H9 (cell line): Measurements from ENCODE around the gene FCHSD2. TPM values are rescaled to one million over a fixed set of nuclear protein-coding genes. Genes with fewer than 3 reads are reported as not detected.

Experiments
- DNase-seq: peaks from one replicate; pipeline ENCODE4 v3.0.0-alpha.2; 2017
- H2AFZ ChIP-seq: one replicate; pipeline ENCODE4 v1.6.1; 2013; ENCODE audit warnings: mild to moderate bottlenecking, low read length, control low read depth, moderate library complexity
- H2AK5ac ChIP-seq: 2 replicates; pipeline ENCODE4 v1.6.1; 2013; ENCODE audit warnings: low read length, control low read depth, mixed read lengths; ENCODE audit not compliant: insufficient read length
- H2BK120ac ChIP-seq: one replicate; pipeline ENCODE4 v1.6.1; 2013; ENCODE audit warnings: low read depth, mild to moderate bottlenecking, low read length, control low read depth, inconsistent platforms; ENCODE audit not compliant: poor library complexity, severe bottlenecking
- H2BK12ac ChIP-seq: 2 replicates; pipeline ENCODE4 v1.6.1; 2013; ENCODE audit warnings: low read length, control low read depth, mixed read lengths, low read depth; ENCODE audit not compliant: insufficient read length
- H2BK15ac ChIP-seq: 2 replicates; pipeline ENCODE4 v1.6.1; 2013; ENCODE audit warnings: low read depth, low read length, control low read depth
- H2BK20ac ChIP-seq: one replicate; pipeline ENCODE4 v1.6.1; 2013; ENCODE audit warnings: low read depth, mild to moderate bottlenecking, low read length, control low read depth, inconsistent platforms; ENCODE audit not compliant: poor library complexity, severe bottlenecking
- H2BK5ac ChIP-seq: 2 replicates; pipeline ENCODE4 v1.6.1; 2013; ENCODE audit warnings: low read length, control low read depth, mixed read lengths; ENCODE audit not compliant: insufficient read length
- H3K14ac ChIP-seq: 2 replicates; pipeline ENCODE4 v1.6.1; 2013; ENCODE audit warnings: low read length, control low read depth; ENCODE audit not compliant: insufficient read depth
- H3K18ac ChIP-seq: 2 replicates; pipeline ENCODE4 v1.6.1; 2013; ENCODE audit warnings: low read depth, mild to moderate bottlenecking, mixed read lengths, low read length, control low read depth; ENCODE audit not compliant: insufficient read length
- H3K23ac ChIP-seq: 2 replicates; pipeline ENCODE4 v1.6.1; 2013; ENCODE audit warnings: low read length, control low read depth, mixed read lengths, low read depth; ENCODE audit not compliant: insufficient read length
- H3K23me2 ChIP-seq: 2 replicates; pipeline ENCODE4 v1.6.1; 2013; ENCODE audit warnings: low read depth, mild to moderate bottlenecking, mixed read lengths, low read length, control low read depth; ENCODE audit not compliant: insufficient read length, poor library complexity, severe bottlenecking
- H3K27ac ChIP-seq: 2 replicates; pipeline ENCODE4 v1.5.1; 2013; ENCODE audit warnings: low read length, control low read depth, mixed read lengths, low read depth; ENCODE audit not compliant: insufficient read length
- H3K27me3 ChIP-seq: 2 replicates; pipeline ENCODE4 v1.6.1; 2013; ENCODE audit warnings: low read length, control low read depth, inconsistent platforms; ENCODE audit not compliant: insufficient read depth
- H3K4ac ChIP-seq: 2 replicates; pipeline ENCODE4 v1.6.1; 2013; ENCODE audit warnings: low read depth, mild to moderate bottlenecking, control low read depth, inconsistent platforms, low read length, moderate library complexity
- H3K4me1 ChIP-seq: 2 replicates; pipeline ENCODE4 v1.6.1; 2013; ENCODE audit warnings: low read length, control low read depth, inconsistent platforms; ENCODE audit not compliant: insufficient read depth
- H3K4me2 ChIP-seq: 2 replicates; pipeline ENCODE4 v1.6.1; 2013; ENCODE audit warnings: low read length, control low read depth, mixed read lengths; ENCODE audit not compliant: insufficient read length, insufficient read depth
- H3K56ac ChIP-seq: 2 replicates; pipeline ENCODE4 v1.6.1; 2013; ENCODE audit warnings: low read depth, mild to moderate bottlenecking, mixed read lengths, low read length, control low read depth; ENCODE audit not compliant: insufficient read length
- H3K79me1 ChIP-seq: 2 replicates; pipeline ENCODE4 v1.6.1; 2013; ENCODE audit warnings: low read depth, mild to moderate bottlenecking, moderate library complexity, low read length, control low read depth, inconsistent platforms; ENCODE audit not compliant: insufficient read depth, poor library complexity, severe bottlenecking
- H3K79me2 ChIP-seq: 2 replicates; pipeline ENCODE4 v1.6.1; 2013; ENCODE audit warnings: low read length, control low read depth, inconsistent platforms; ENCODE audit not compliant: insufficient read depth
- H3K9ac ChIP-seq: 2 replicates; pipeline ENCODE4 v1.6.1; 2013; ENCODE audit warnings: low read length, control low read depth, mixed read lengths; ENCODE audit not compliant: insufficient read length; ENCODE audit errors: extremely low read depth
- H3K9me3 ChIP-seq: one replicate; pipeline ENCODE4 v1.6.1; 2013; ENCODE audit warnings: low read depth, low read length, inconsistent platforms; ENCODE audit not compliant: control insufficient read depth
- H3T11ph ChIP-seq: one replicate; pipeline ENCODE4 v1.6.1; 2013; ENCODE audit warnings: mild to moderate bottlenecking, low read length, control low read depth, inconsistent platforms
- H4K20me1 ChIP-seq: one replicate; pipeline ENCODE4 v1.6.1; 2013; ENCODE audit not compliant: control insufficient read depth, insufficient read length, insufficient read depth
- H4K5ac ChIP-seq: 2 replicates; pipeline ENCODE4 v1.6.1; 2013; ENCODE audit warnings: low read depth, mild to moderate bottlenecking, mixed read lengths, low read length, control low read depth; ENCODE audit not compliant: insufficient read length
- H4K8ac ChIP-seq: replicated peaks from 2 replicates; pipeline ENCODE4 v1.6.1; 2013; ENCODE audit warnings: low read length, control low read depth, mixed read lengths, low read depth; ENCODE audit not compliant: insufficient read length
- H4K91ac ChIP-seq: 2 replicates; pipeline ENCODE4 v1.6.1; 2013; ENCODE audit warnings: low read depth, mild to moderate bottlenecking, moderate library complexity, mixed read lengths, low read length, control low read depth; ENCODE audit not compliant: insufficient read length
- H3K27ac Mint-ChIP-seq, 3 experiments: 2 replicates in 2 of 3; 3 replicates in 1 of 3; pipeline ENCODE4 v1.8.0; 2020 to 2021; ENCODE audit warnings: mixed read lengths in 3 of 3, mild to moderate bottlenecking in 1 of 3, moderate library complexity in 1 of 3
- H3K27me3 Mint-ChIP-seq: 2 replicates; pipeline ENCODE4 v1.8.0; 2021; ENCODE audit warnings: low read depth, mild to moderate bottlenecking, moderate library complexity, mixed read lengths
- H3K36me3 Mint-ChIP-seq, 3 experiments: 2 replicates in 2 of 3; 3 replicates in 1 of 3; pipeline ENCODE4 v1.8.0; 2020 to 2021; ENCODE audit warnings: low read depth in 3 of 3, mixed read lengths in 3 of 3; ENCODE audit not compliant: insufficient read depth in 1 of 3
- H3K4me1 Mint-ChIP-seq, 2 experiments: 2 replicates each; pipeline ENCODE4 v1.8.0; 2020; ENCODE audit warnings: mixed read lengths in 2 of 2
- H3K4me3 Mint-ChIP-seq, 2 experiments: 2 replicates in 1 of 2; 3 replicates in 1 of 2; pipeline ENCODE4 v1.8.0; 2020 to 2021; ENCODE audit warnings: mild to moderate bottlenecking in 2 of 2, mixed read lengths in 2 of 2, moderate library complexity in 1 of 2
- H3K9me3 Mint-ChIP-seq, 2 experiments: 2 replicates in 1 of 2; 3 replicates in 1 of 2; pipeline ENCODE4 v1.8.0; 2020; ENCODE audit warnings: mild to moderate bottlenecking in 2 of 2, mixed read lengths in 2 of 2, moderate library complexity in 1 of 2
- CTCF ChIP-seq: fragments of 200-600 bp; sonication (generic); conservative IDR thresholded peaks from 3 replicates; pipeline ENCODE4 v1.8.0; 2021; ENCODE audit warnings: antibody characterized with exemption, mild to moderate bottlenecking
- WGBS: extraction: QIAGEN DNeasy Blood & Tissue Kit; methylation state at CpG from one replicate; pipeline ENCODE4 v1.1.7; 2013; ENCODE audit warnings: missing lambda C conversion rate, low lambda C conversion rate, mixed read lengths; ENCODE audit not compliant: insufficient read length; ENCODE audit errors: extremely low coverage; 5-methylcytosine and 5-hydroxymethylcytosine counted together
- total RNA-seq: library from RNA; stranded (reverse); gene quantifications from 2 replicates; pipeline ENCODE4 v1.2.1, GENCODE V29; 2021

Gene FCHSD2
- total RNA-seq, 1 experiment from 2014 or later: 17.8 TPM

GRCh38 chr11:72823105-72823804 lies 318.9 kb downstream of the FCHSD2 start:
- no peak overlapping the region for H3K56ac ChIP-seq
- H3K4ac ChIP-seq: no peak overlapping the region
- no peak overlapping the region for H3K9ac ChIP-seq
- Mint-ChIP-seq H3K27me3 (peaks cover 23% of the 10 kb centered on the region), H3K27ac (no peak overlapping the region), H3K9me3 (no peaks in the 10 kb centered on the region; a peak in 2 of 5 replicates), H3K36me3 (peaks cover 0 to 14% (median 9%) of the 10 kb centered on the region in 3 experiments; a peak in 4 of 7 replicates), H3K4me3 (peak overlapping the region; percentile 14 to 57; a peak in 3 of 5 replicates), H3K4me1 (peaks cover 12% of the 10 kb centered on the region in 2 experiments)
- no peaks in the 10 kb centered on the region; the same call in 1 of the 2 replicates for H3K27me3 ChIP-seq
- H4K91ac ChIP-seq: no peak overlapping the region
- no peak overlapping the region for H3K23ac ChIP-seq
- DNase-seq: no peak
- H4K20me1 ChIP-seq: no peaks in the 10 kb centered on the region
- no peak overlapping the region for H2BK20ac ChIP-seq
- no peak overlapping the region for H2AK5ac ChIP-seq
- no peaks in the 10 kb centered on the region for H3K79me2 ChIP-seq
- H3K79me1 ChIP-seq: no peaks in the 10 kb centered on the region
- no peak overlapping the region for H3T11ph ChIP-seq
- peaks cover 13% of the 10 kb centered on the region for H3K23me2 ChIP-seq
- no peak overlapping the region for H2BK120ac ChIP-seq
- H2BK15ac ChIP-seq: no peak overlapping the region
- H4K5ac ChIP-seq: no peak overlapping the region
- H3K4me1 ChIP-seq: peaks cover 2% of the 10 kb centered on the region; the same call in 1 of the 2 replicates
- TF ChIP-seq CTCF: no peak
- H3K4me2 ChIP-seq: no peak overlapping the region
- H3K9me3 ChIP-seq: no peaks in the 10 kb centered on the region
- H3K14ac ChIP-seq: no peak overlapping the region
- no CpG with 5 or more reads among the region's 9 CpGs for WGBS
- H2BK12ac ChIP-seq: no peak overlapping the region
- H2BK5ac ChIP-seq: no peak overlapping the region
- H3K27ac ChIP-seq: no peak overlapping the region
- no peak overlapping the region for H4K8ac ChIP-seq
- no peak overlapping the region for H2AFZ ChIP-seq
- no peak overlapping the region for H3K18ac ChIP-seq
